Thyroid gland (tissue), 4 donors: ENCODE measurements around the gene INPP4B. TPM values are rescaled to one million over a fixed set of nuclear protein-coding genes. Genes with fewer than 3 reads are reported as not detected.

ENCODE experiments used
- DNase-seq, 2 donors: peaks; one replicate each; pipeline ENCODE4 v3.0.0-alpha.2; 2019
- H3K27ac ChIP-seq, 3 donors: fragments of 200-600 bp; sonication (generic); 1 replicate in 2 of 3; 2 replicates in 1 of 3; pipeline ENCODE4 v1.5.1; 2016 to 2019; ENCODE audit warnings: mild to moderate bottlenecking in 1 of 3, moderate library complexity in 1 of 3
- H3K27me3 ChIP-seq: fragments of 200-600 bp; sonication (generic); one replicate; pipeline ENCODE4 v1.5.1; 2019
- H3K36me3 ChIP-seq, 2 donors: fragments of 200-600 bp; sonication (generic); one replicate each; pipeline ENCODE4 v1.5.1; 2016 to 2019
- H3K4me1 ChIP-seq, 2 donors: fragments of 200-600 bp; sonication (generic); one replicate each; pipeline ENCODE4 v1.5.1; 2017 to 2019
- H3K4me3 ChIP-seq, 3 donors: fragments of 200-600 bp; sonication (generic); replicated peaks in 1 of 3; 1 replicate in 2 of 3; 2 replicates in 1 of 3; pipeline ENCODE4 v1.5.1; 2016; ENCODE audit warnings: mild to moderate bottlenecking in 1 of 3
- H3K9me3 ChIP-seq: fragments of 200-600 bp; sonication (generic); one replicate; pipeline ENCODE4 v1.5.1; 2017
- POLR2A ChIP-seq, 2 donors: fragments of 450-650 bp; IDR thresholded peaks; one replicate each; pipeline ENCODE4 v1.6.1; 2017; ENCODE audit warnings: antibody characterized with exemption in 2 of 2, mild to moderate bottlenecking in 2 of 2, moderate library complexity in 1 of 2
- WGBS, 2 donors: methylation state at CpG; one replicate each; pipeline ENCODE4 v1.1.5; 2017; 5-methylcytosine and 5-hydroxymethylcytosine counted together
- intact Hi-C: fragments of 100-400 bp; cut with DNase I; formaldehyde crosslinking; loops from one replicate; pipeline ENCODE4 v1.15.1; 2023
- total RNA-seq, 4 donors: library from RNA; depleted of rRNA; stranded (reverse); fragments of >200 nt; gene quantifications; one replicate each; pipeline ENCODE4 v1.2.3, GENCODE V29; 2016
- TF ChIP-seq, protein P1 (sequence below), 6 experiments: fragments of 200-600 bp in 3 of 6; fragments of 450-650 bp in 3 of 6; sonication (generic) in 3 of 6; IDR thresholded peaks; one replicate each; pipeline ENCODE4 v1.5.1; 2016 to 2019; ENCODE audit warnings: antibody characterized with exemption in 6 of 6, mild to moderate bottlenecking in 2 of 6, inconsistent platforms in 1 of 6, moderate library complexity in 1 of 6

INPP4B gene
- total RNA-seq, 4 donors from 2014 or later: 8.0 to 22.1 (median 12.0) TPM

DNA sequence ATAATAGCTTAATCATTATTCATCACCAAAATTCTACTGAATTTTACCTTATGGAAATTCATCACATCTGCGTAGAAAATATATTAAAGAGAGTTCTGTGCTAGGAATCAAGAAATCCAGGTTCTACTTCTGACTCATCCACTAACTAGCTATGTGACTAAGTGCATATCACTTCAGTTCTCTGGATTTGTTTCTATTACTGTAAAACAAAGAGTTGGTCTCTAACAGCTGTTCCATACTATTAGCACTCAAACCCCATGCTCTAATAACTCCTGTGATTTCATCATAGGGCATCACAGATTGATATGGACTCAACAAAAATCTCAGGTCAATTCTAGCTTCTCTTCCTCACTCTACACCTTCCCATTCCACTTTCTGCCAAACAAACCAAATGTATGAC, 572.0 kb downstream of the INPP4B start:
- intact Hi-C loops: no loop called here
- Histone ChIP-seq H3K36me3 (no peaks in the 10 kb centered on the region), H3K9me3 (no peaks in the 10 kb centered on the region), H3K27me3 (no peaks in the 10 kb centered on the region), H3K4me3 (no peak overlapping the region), H3K4me1 (no peaks in the 10 kb centered on the region), H3K27ac (no peak overlapping the region)
- 93 to 97% methylated on average over 1 of the region's 1 CpG for WGBS, 2 donors
- no peak for DNase-seq
- TF ChIP-seq, protein P1, sequence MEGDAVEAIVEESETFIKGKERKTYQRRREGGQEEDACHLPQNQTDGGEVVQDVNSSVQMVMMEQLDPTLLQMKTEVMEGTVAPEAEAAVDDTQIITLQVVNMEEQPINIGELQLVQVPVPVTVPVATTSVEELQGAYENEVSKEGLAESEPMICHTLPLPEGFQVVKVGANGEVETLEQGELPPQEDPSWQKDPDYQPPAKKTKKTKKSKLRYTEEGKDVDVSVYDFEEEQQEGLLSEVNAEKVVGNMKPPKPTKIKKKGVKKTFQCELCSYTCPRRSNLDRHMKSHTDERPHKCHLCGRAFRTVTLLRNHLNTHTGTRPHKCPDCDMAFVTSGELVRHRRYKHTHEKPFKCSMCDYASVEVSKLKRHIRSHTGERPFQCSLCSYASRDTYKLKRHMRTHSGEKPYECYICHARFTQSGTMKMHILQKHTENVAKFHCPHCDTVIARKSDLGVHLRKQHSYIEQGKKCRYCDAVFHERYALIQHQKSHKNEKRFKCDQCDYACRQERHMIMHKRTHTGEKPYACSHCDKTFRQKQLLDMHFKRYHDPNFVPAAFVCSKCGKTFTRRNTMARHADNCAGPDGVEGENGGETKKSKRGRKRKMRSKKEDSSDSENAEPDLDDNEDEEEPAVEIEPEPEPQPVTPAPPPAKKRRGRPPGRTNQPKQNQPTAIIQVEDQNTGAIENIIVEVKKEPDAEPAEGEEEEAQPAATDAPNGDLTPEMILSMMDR (IDR thresholded peaks at IDR 0.05): no peak
- TF ChIP-seq POLR2A (IDR thresholded peaks at IDR 0.05): no peak

DNA sequence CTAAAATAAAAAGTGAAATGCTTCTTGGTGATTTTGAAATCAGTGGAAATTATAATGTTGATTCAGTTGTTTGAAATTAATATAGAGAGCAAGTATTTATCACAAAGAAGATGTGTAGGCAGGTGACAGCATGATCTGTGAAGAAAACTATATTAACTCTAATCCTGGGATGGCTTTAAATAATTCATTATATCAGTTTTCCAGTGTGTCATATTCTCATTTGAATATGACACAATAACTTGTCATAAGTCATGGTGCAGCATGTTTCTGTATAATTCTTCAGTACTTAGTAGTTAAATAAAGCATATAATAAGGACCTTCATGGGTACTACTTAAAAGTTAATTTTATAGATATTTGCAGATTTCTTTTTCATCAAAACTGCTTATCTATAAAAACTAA, 573.6 kb downstream of the INPP4B start:
- no peak overlapping the region for H3K4me3 ChIP-seq
- no peak for TF ChIP-seq POLR2A (IDR thresholded peaks at IDR 0.05)
- TF ChIP-seq, protein P1 (IDR thresholded peaks at IDR 0.05): no peak
- H3K36me3 ChIP-seq: no peaks in the 10 kb centered on the region
- H3K4me1 ChIP-seq: no peaks in the 10 kb centered on the region
- no peaks in the 10 kb centered on the region for H3K27me3 ChIP-seq
- intact Hi-C loops: no loop called here
- DNase-seq: no peak
- no peaks in the 10 kb centered on the region for H3K9me3 ChIP-seq
- no peak overlapping the region for H3K27ac ChIP-seq

DNA sequence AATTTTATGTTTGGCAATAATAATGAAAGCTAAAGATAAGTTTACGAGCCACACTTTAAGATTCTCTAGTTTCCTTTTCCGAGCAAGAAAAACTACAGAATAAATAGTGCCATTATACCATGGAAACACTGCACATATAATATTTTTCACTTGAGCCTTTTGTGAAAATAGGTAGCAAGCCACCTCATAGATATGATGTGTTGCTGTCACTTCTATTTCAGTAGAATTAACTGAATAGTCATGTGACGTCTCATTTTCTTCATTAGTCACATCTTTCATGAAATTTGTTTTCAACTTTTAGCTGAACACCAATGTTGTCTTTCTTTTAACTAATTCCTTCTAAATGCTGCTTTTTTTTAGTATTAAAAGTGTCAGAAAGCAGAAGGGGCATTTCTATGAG, 574.3 kb downstream of the INPP4B start:
- WGBS, 2 donors: 65% methylated on average over 3 of the region's 3 CpGs
- intact Hi-C loops: no loop called here
- TF ChIP-seq POLR2A (IDR thresholded peaks at IDR 0.05): no peak
- TF ChIP-seq, protein P1 (IDR thresholded peaks at IDR 0.05): no peak

DNA sequence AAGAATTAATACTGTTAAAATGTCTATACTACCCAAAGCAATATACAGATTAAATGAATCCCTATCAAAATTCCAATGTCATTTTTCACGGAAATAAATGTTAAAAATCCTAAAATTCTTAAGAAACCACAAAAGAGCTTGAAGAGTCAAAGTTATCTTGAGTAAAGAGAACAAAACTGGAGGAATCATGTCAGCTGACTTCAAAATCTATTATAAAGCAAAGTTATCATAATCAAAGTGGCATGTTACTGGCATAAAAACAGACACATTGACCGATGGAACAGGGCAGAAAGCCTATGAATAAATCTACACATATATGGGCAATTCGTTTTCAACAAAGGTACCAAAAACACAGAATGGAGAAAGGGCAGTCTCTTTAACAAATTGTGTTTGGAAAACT, 579.0 kb downstream of the INPP4B start:
- Histone ChIP-seq H3K9me3 (no peaks in the 10 kb centered on the region), H3K27me3 (no peaks in the 10 kb centered on the region), H3K27ac (no peak overlapping the region), H3K4me1 (no peaks in the 10 kb centered on the region), H3K36me3 (no peaks in the 10 kb centered on the region), H3K4me3 (no peak overlapping the region)
- intact Hi-C loops: no loop called here
- DNase-seq: no peak
- 84 to 87% methylated on average over 3 of the region's 3 CpGs for WGBS, 2 donors
- TF ChIP-seq POLR2A (IDR thresholded peaks at IDR 0.05): no peak
- TF ChIP-seq, protein P1 (IDR thresholded peaks at IDR 0.05): no peak

More for the DNA sequence above, 574.3 kb downstream of the INPP4B start:
- Histone ChIP-seq H3K36me3 (no peaks in the 10 kb centered on the region), H3K27ac (no peak overlapping the region), H3K4me3 (no peak overlapping the region), H3K9me3 (no peaks in the 10 kb centered on the region), H3K27me3 (no peaks in the 10 kb centered on the region), H3K4me1 (no peaks in the 10 kb centered on the region)
- DNase-seq: no peak

DNA sequence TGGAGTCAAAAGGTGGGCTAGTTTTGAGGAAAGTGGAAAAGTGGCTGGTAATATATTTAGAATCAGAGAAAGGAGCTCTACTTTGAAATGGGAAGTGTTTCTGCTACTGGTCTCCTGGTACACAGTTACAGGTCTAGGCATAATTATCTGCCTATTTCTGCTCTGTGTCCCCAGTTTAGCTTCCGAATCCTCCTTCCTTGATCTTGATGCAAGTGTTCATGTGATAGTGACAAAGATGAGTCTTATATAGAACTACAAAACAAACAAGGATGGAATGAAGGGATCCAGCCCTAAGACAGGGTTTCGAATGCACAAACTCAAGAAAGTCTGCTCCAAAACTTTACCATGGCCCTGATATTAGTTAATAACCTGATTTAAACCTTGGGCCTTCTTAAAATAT, 580.2 kb downstream of the INPP4B start:
- no peaks in the 10 kb centered on the region for H3K36me3 ChIP-seq
- TF ChIP-seq, protein P1 (IDR thresholded peaks at IDR 0.05): no peak
- TF ChIP-seq POLR2A (IDR thresholded peaks at IDR 0.05): no peak
- no peak overlapping the region for H3K27ac ChIP-seq
- H3K4me3 ChIP-seq: no peak overlapping the region
- no peaks in the 10 kb centered on the region for H3K4me1 ChIP-seq
- H3K9me3 ChIP-seq: no peaks in the 10 kb centered on the region
- intact Hi-C loops: no loop called here
- no peaks in the 10 kb centered on the region for H3K27me3 ChIP-seq
- 93 to 96% methylated on average over 2 of the region's 2 CpGs for WGBS, 2 donors
- DNase-seq: no peak
